ENCODE results near the gene KRTAP9-4. TPM values are rescaled to one million over a fixed set of nuclear protein-coding genes. Genes with fewer than 3 reads are reported as not detected.
"Not testable (repeated sequence)": the region's sequence is repeated elsewhere in the genome, so short reads cannot be mapped to it uniquely, and the experiment has no call there.

The KRTAP9-4 gene, protein sequence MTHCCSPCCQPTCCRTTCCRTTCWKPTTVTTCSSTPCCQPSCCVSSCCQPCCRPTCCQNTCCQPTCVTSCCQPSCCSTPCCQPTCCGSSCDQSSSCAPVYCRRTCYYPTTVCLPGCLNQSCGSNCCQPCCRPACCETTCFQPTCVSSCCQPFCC
- total RNA-seq (ENCODE audit: unreplicated experiment), result not detected
- long read RNA-seq, result 0 reads

DNA sequence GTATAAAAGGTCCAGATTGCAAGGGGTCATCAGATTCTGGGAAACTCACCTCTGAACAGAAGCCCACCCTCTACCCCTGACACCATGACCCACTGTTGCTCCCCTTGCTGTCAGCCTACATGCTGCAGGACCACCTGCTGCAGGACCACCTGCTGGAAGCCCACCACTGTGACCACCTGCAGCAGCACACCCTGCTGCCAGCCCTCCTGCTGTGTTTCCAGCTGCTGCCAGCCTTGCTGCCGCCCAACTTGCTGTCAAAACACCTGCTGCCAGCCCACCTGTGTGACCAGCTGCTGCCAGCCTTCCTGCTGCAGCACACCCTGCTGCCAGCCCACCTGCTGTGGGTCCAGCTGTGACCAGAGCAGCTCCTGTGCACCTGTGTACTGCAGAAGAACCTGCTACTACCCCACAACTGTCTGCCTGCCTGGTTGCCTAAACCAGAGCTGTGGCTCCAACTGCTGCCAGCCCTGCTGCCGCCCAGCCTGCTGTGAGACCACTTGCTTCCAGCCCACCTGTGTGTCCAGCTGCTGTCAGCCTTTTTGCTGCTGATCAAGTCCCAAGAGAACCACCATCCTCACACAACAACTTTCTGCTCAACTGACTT lies at the start of gene KRTAP9-4:
TSS of gene KRTAP9-4 (plus strand) at position 51 of the 604 bp plus-strand sequence. CDS start at position 85, 34 bp downstream.
- not testable (repeated sequence) for H3K36me3 Mint-ChIP-seq (ENCODE audit: unreplicated experiment); H3K9me3 Mint-ChIP-seq (ENCODE audit: unreplicated experiment); H3K4me3 Mint-ChIP-seq (ENCODE audit: unreplicated experiment); DNase-seq; H3K4me1 Mint-ChIP-seq (ENCODE audit: low read depth, unreplicated experiment); H3K27me3 Mint-ChIP-seq (ENCODE audit: unreplicated experiment)
- H3K27ac Mint-ChIP-seq (ENCODE audit: unreplicated experiment), result peak within 1 kb of the TSS; percentile 43

GRCh38 chr17:41211845-41212466 lies 37.5 kb upstream of the KRTAP9-4 start:
- no peaks in the 10 kb centered on the region for H3K36me3 Mint-ChIP-seq (ENCODE audit: unreplicated experiment)
- no peak for TF ChIP-seq CTCF (IDR thresholded peaks at IDR 0.05; ENCODE audit: partially characterized antibody, unreplicated experiment)
- no peak overlapping the region for H3K4me3 Mint-ChIP-seq (ENCODE audit: unreplicated experiment)
- peaks cover 3% of the 10 kb centered on the region for H3K9me3 Mint-ChIP-seq (ENCODE audit: unreplicated experiment)
- no peak overlapping the region for H3K27ac Mint-ChIP-seq (ENCODE audit: unreplicated experiment)
- H3K4me1 Mint-ChIP-seq (ENCODE audit: low read depth, unreplicated experiment), result peaks cover 2% of the 10 kb centered on the region
- DNase-seq, result no peak
- peaks cover 6% of the 10 kb centered on the region for H3K27me3 Mint-ChIP-seq (ENCODE audit: unreplicated experiment)

DNA sequence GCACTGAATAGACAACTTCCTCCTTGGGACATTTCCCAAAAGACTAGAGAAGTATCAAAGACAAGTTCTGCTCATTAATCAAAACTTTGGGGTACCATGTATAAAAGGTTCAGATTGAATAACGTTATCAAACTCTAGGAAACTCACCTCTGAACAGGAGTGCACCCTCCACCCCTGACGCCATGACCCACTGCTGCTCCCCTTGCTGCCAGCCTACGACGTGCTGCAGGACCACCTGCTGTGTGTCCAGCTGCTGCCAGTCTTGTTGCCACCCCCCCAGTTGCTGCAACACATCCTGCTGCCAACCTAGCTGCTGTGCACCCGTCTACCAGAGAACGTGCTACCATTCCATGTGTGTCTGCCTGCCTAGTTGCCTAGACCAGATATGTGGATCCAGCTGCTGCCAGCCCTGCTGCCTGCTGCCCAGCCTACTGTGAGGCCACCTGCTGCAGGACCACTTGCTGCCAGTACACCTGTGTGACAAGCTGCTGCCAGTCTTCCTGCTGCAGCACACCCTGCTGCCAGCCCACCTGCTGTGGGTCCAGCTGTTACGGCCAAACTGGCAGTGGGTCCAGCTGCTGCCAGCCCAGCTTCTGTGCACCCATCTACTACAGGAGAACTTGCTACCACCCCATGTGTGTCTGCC lies 36.8 kb upstream of the KRTAP9-4 start:
- no peak for TF ChIP-seq CTCF (IDR thresholded peaks at IDR 0.05; ENCODE audit: partially characterized antibody, unreplicated experiment)
- Mint-ChIP-seq H3K4me3 (ENCODE audit: unreplicated experiment) (no peak overlapping the region), H3K27ac (ENCODE audit: unreplicated experiment) (peak overlapping the region; percentile 12), H3K27me3 (ENCODE audit: unreplicated experiment) (peaks cover 6% of the 10 kb centered on the region), H3K9me3 (ENCODE audit: unreplicated experiment) (peaks cover 3% of the 10 kb centered on the region), H3K36me3 (ENCODE audit: unreplicated experiment) (no peaks in the 10 kb centered on the region), H3K4me1 (ENCODE audit: low read depth, unreplicated experiment) (peaks cover 2% of the 10 kb centered on the region)
- peak; percentile 17 for DNase-seq

DNA sequence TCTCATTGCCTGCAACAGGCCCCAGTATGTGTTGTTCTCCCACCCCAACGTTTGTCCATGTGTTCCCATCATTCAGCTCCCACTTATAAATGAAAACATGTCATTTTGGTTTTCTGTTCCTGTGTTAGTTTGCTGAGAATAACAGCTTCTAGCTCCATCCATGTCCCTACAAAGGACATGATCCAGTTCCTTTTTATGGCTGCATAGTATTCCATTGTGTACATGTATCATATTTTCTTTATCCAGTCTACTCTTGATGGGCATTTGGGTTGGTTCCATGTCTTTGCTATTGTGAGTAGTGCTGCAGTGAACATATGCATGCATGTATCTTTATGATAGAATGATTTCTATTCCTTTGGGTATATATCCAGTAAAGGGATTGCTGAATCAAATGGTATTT lies 33.8 kb upstream of the KRTAP9-4 start:
- Mint-ChIP-seq H3K9me3 (ENCODE audit: unreplicated experiment) (peaks cover 1% of the 10 kb centered on the region), H3K27ac (ENCODE audit: unreplicated experiment) (no peak overlapping the region), H3K4me3 (ENCODE audit: unreplicated experiment) (no peak overlapping the region), H3K36me3 (ENCODE audit: unreplicated experiment) (no peaks in the 10 kb centered on the region), H3K27me3 (ENCODE audit: unreplicated experiment) (peaks cover 6% of the 10 kb centered on the region), H3K4me1 (ENCODE audit: low read depth, unreplicated experiment) (peaks cover 2% of the 10 kb centered on the region)
- TF ChIP-seq CTCF (IDR thresholded peaks at IDR 0.05; ENCODE audit: partially characterized antibody, unreplicated experiment), result no peak
- no peak for DNase-seq

DNA sequence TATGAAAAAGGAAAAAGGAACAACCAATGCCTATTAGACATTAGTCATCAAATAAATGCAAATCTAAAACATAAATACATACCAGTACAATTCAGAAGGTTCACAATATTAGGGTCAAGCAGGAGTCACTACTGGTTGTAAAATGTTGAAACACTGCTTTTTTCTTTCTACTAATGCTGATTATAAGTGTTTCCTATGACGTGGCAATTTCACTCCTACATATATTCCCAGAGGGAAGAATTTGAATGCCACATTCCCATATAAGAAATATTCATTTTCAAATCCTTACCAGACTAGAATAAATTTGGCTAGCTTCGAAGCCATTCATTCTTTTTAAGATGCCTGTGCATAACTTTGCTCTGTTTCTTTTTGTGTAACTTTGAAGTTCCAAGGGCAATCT lies 25.7 kb upstream of the KRTAP9-4 start:
- H3K4me1 Mint-ChIP-seq (ENCODE audit: low read depth, unreplicated experiment), result no peaks in the 10 kb centered on the region
- no peak overlapping the region for H3K27ac Mint-ChIP-seq (ENCODE audit: unreplicated experiment)
- no peaks in the 10 kb centered on the region for H3K9me3 Mint-ChIP-seq (ENCODE audit: unreplicated experiment)
- H3K27me3 Mint-ChIP-seq (ENCODE audit: unreplicated experiment), result no peaks in the 10 kb centered on the region
- H3K36me3 Mint-ChIP-seq (ENCODE audit: unreplicated experiment), result no peaks in the 10 kb centered on the region
- DNase-seq, result no peak
- TF ChIP-seq CTCF (IDR thresholded peaks at IDR 0.05; ENCODE audit: partially characterized antibody, unreplicated experiment), result no peak
- H3K4me3 Mint-ChIP-seq (ENCODE audit: unreplicated experiment), result no peak overlapping the region

Measured in glutamatergic neuron (in vitro differentiated cells).